A673 (cell line): Measurements from ENCODE around the gene UBE3B.

Experiments
- CTCF ChIP-seq: fragments of 300-800, 200-600 bp; sonication (generic); conservative IDR thresholded peaks from 2 replicates; pipeline ENCODE4 v1.5.1; 2017; ENCODE audit warnings: low read depth, mild to moderate bottlenecking, antibody characterized with exemption, low read length, moderate library complexity, mixed read lengths
- EZH2 ChIP-seq: fragments of 200-600 bp; sonication (generic); IDR thresholded peaks from 2 replicates; pipeline ENCODE4 v1.6.1; 2017; ENCODE audit warnings: borderline replicate concordance, low read depth, mild to moderate bottlenecking, mixed read lengths, antibody characterized with exemption, low read length; ENCODE audit not compliant: poor library complexity, severe bottlenecking

GRCh38 chr12:109519787-109520186, 42.4 kb downstream of the UBE3B start:
- TF ChIP-seq EZH2 (no peak), CTCF (no peak)
